Stimulated activated CD8-positive, alpha-beta memory T cell treated with anti-CD3 and anti-CD28 coated beads, Interleukin-7, amount 100 ng/mL, for 24 hours (primary cell): ENCODE results near the gene TRAPPC2L.

Experiments used
- DNase-seq: peaks from one replicate; pipeline ENCODE4 v3.0.0-alpha.2; 2020; ENCODE audit warnings: low read depth

Gene TRAPPC2L

GRCh38 chr16:88910284-88911135, 53.6 kb downstream of the TRAPPC2L start:
- no peak for DNase-seq

- DNase-seq, result no peak
These were observed 54.4 kb downstream of the TRAPPC2L start for GRCh38 chr16:88911136-88911945.

DNA sequence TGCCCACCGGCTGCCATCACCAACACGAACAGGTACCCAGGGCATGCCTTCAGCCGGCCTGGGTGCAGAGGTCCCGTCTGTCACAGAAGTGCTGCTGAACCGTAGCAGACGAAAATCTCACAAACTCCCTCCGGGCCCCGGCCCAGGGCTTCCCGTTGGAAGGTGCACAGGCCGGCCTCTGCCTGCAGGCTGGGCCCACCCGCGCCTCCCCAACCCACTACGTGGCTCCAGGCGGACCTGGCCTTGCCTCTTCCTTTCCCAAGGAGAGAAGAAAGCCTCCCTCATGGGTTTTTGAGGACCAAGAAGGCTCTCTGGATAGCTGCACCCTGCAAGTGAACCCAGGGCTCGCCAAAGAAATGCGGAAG, 55.0 kb downstream of the TRAPPC2L start:
- DNase-seq, result no peak
